HG02852 (cell line): ENCODE data around the gene GGA2.
A peak's percentile ranks its signal among the peaks of the same experiment; 100 is the strongest.

Experiments
- ATAC-seq: cut with Tn5 transposase; IDR thresholded peaks from one replicate; pipeline ENCODE4 v1.9.1; 2021; ENCODE audit warnings: mild to moderate bottlenecking, moderate library complexity; ENCODE audit not compliant: unreplicated experiment

The GGA2 gene

GRCh38 chr16:23505671-23506605 lies 4.4 kb downstream of the GGA2 start:
- ATAC-seq = no peak

DNA sequence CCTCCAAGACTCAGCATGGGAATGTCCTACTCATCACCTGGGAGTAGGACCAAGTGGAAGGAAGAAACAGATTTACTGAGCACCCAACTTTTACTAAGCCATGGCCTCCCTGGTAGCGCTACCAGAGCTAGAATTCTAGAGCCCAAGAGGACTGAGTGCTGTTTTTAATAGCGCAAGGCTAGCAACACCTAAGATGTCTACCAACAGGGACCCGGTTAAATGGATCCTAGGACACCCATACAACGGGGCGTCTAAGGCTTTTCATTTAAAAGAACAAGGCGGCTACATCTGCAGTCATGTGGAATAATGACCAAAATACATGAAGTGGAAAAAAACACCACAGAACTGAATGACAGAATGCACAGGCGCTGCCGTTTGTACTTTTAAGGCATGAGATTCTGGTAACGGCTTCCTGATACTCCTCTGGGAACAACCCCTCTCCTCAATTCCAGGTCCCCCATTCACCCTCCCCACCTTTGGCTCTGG lies 5.1 kb downstream of the GGA2 start:
- no peak for ATAC-seq

GRCh38 chr16:23504453-23505179 lies 5.7 kb downstream of the GGA2 start:
- ATAC-seq = peak; percentile 52

DNA sequence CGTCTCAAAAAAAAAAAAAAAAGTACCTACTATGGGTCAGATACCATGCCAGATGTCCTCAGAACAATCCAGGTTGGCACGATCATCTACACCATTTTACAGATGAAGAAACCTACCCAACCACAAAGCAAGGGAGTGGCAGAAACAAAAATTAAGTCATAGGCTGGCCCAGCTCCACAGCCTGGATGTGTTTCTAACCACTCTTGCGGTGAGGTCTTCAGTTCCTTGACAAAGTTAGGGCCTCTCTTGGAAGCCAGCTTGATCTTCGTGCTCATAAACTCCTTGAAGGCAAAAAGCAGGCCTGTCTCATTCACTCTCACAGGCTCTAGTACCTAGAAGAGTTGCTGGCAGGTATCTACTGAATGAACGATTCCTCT lies 6.2 kb downstream of the GGA2 start:
- ATAC-seq = peak; percentile 10

GRCh38 chr16:23502466-23502865 lies 7.8 kb downstream of the GGA2 start:
- ATAC-seq = no peak

DNA sequence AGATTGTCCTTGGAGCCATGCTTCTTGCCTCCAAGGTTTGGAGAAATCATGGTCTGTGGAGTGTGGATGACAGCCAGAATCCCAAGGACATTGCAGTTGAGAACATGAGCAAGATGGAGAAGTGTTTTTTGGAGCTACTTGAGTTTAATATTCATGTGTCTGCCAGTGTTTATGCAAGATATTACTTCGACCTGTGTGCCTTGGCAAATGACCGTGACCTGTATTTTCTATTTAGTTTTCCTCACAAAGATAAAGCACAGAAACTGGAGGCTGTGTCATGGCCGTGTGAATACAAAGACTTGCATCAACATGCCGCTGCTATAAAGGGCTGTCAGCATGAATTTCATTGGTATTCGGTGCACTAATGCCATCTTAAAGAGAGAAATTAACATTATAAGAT lies 9.0 kb downstream of the GGA2 start:
- no peak for ATAC-seq

GRCh38 chr16:23500862-23501225 lies 9.4 kb downstream of the GGA2 start:
- no peak for ATAC-seq

DNA sequence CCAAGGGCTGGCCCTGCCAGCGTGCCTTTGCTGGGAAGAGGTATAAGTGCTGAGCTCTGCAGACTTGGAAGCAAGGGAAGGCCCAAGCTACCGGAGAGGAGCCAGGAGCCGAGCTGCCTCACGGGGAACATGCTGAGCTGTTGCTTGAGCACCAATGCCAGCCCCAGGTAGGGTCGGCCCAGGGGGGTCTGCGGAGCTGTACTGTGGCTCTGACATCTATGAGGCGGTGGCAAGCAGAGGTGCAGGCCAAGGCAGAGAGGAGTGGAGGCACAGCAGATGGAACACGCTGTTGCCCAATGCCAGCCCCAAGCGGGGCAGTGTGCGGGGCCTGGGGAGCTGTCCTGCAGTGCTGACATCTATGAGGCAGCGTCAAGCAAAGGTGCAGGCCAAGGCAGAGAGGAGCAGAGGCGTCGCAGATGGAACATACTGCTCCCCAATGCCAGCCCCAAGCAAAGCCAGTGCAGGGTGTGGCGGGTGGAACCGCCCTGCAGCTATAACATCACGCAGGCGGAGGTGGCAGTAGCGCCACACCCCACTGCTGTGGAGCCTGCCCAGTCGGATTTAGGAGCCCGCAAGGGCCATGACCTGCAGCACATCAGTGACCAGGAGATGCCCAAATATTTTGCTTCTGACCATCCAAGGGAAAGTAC lies 10.0 kb downstream of the GGA2 start:
- ATAC-seq = no peak

DNA sequence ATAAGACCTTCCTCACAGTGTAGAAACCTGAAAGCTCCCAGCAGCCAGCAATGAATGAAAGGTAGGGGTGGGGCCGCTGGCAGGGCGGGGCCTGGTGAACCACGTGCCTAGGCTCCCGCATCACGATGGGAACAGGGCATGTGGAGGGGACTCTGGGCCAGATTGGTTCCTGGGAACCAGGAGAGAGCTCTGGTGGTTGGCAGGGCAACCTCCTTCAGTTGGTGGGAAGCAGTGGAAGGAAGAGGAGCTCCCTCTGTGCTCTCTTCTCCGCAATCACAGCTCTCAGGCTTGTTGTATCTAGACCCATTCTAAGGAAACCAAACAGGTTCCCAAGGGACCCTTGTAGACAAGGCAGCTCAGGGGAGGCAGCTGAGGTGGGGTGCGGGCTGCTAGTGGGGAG lies 10.5 kb downstream of the GGA2 start:
- ATAC-seq = no peak

GRCh38 chr16:23498863-23499262 lies 11.4 kb downstream of the GGA2 start:
- no peak for ATAC-seq

DNA sequence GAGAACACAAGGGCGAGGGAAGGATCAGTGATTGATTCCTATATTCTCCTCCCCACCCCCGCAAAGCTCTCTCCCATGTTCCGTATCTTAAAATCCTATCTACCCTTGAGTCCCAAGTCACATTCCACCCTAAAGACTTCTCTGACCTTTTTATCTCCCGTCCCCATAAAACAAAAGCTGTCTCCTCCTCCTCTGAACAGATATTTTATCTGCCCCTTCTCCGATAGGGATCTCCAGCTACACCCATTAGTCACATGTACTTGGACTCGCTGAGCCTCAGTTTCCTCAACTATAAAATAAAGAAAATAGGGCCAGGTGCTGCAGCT lies 12.8 kb downstream of the GGA2 start:
- ATAC-seq = no peak

DNA sequence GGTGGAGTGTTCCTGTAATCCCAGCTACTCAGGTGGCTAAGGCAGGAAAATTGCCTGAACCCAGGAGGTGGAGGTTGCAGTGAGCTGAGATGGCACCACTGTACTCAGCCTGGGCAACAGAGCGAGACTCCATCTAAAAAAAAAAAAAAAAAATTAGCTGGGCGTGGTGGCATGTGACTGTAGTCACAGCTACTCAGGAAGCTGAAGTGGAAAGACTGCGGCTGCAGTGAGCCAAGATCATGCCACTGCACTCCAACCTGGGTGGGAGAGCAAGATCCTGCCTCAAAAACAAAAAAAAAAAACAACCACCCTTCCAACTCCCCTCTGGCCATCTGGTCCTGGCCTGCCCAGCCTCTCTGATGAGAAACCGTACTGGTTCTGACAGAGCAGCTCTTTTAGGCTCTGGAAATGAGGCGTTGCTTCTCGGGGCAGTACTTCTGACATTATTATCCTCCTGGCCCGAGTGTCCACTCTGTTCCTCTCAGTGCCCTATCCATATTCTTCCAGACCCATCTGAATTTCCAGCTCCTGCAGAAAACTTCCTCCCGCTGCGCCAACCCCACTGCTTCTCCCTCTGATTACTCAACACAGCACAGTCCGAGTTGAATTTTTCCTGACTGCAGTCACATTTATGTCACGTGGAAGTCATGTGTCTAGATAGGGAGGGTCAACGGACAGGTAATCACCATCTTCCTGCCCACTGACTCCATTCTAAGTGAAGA lies 13.3 kb downstream of the GGA2 start:
- no peak for ATAC-seq

GRCh38 chr16:23495671-23496070 lies 14.6 kb downstream of the GGA2 start:
- ATAC-seq = no peak

DNA sequence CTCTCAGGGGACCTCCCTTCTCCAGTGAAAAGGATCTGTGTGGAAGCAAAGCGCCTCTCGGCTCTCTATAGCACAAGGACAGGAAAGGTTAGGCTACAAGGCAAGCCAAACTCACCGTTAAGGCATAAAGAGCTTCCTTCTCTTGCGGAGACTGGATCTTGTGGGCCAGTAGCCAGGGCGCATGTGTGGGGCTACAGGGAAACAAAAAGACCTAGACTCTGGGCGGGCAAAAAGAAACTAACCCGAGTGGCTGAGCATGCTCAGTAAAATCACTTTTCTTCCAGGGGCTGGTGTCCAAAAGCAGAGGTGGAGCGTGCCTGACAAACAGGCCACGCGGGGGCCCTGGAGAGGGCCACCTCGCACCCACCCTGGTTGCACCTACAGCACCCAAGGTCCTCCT lies 16.1 kb downstream of the GGA2 start:
- ATAC-seq = no peak

DNA sequence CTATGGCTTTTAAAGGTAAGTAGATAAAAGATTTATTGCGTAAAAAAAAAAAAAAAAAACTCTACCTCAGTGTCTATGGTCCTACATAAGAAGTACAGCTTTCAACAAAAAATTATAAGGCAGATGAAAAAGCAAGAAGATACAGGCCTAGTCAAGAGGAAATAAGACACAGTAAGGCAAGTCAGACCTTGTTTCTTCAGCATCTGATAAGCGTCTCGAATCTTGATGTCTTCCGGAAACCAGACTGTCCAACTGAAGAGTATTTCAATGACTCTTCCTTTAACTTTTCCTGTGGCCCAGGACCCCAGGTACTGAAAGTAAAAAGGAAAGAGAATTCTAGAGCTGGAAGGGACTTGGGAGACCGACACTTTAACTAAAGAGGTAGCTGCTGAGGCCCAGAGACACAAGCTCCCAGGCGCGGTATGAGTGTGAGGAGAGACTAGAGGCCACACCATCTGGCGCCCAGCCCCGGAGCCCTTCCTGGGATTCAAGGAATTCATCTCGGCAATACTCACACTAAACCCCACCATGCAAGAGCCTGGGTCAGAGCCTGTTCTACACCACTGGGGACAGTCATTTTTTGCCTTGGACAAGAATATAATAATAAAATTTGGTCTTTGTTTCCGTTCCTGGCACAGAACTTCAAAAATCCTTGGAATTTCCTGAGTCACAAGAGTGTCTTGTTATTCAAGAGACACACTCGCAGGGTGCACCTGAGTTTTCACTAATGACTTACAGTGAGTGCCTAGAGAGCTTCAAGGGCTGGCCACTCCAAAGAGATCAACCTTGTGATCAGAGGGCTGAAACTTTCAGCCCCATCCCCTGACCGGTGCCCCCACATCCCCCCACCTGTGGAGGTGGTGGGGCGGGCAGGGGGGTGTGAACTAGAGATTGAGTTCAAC lies 18.6 kb downstream of the GGA2 start:
- ATAC-seq = no peak

GRCh38 chr16:23486480-23486879 lies 23.8 kb downstream of the GGA2 start:
- no peak for ATAC-seq

GRCh38 chr16:23485841-23486240 lies 24.5 kb downstream of the GGA2 start:
- no peak for ATAC-seq

- ATAC-seq = no peak
These were observed 25.1 kb downstream of the GGA2 start for GRCh38 chr16:23485257-23485614.

DNA sequence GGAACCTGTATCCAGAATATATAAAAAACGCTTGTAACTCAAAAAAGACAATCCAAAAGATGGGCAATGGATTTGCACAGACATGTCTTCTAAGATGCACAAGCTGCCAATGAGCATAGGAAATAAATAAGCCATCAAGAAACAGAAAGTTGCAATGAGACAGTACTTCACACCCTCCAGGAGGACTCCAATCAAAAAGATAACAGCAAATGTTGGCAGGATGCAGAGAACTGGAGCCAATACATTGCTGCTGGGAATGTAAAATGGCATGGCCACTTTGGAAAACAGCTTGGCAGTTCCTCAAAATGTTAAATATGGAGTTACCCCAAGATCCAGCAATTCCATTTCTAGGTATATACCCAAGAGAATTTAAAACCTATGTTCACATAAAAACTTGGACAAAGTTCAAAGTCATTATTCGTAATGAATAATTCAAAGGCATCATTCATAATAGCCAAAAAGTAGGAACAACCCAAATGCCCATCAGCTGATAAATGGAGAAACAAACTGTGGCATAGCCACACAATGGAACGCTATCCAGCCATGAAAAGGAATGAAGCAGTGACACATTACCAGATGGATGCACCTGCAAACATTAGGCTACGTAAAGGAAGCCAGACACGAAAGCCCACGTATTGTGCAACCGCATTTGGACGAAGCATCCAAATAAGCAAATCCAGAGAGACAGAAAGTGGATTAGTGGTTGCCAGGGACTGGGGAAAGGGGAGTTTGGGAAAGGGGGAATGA lies 25.6 kb downstream of the GGA2 start:
- ATAC-seq = no peak
